AG04450 (cell line): ENCODE data around the gene FBXO24. TPM values are rescaled to one million over a fixed set of nuclear protein-coding genes. Genes with fewer than 3 reads are reported as not detected.

Experiments
- CTCF ChIA-PET: fragments of 300-600, 350-600 bp; formaldehyde crosslinking; extraction: SDS; loops from one replicate; lab custom pipeline; 2022; ENCODE audit warnings: antibody characterized with exemption, inconsistent platforms; lab: Charles Lee
- POLR2A ChIA-PET: fragments of 350-600 bp; formaldehyde crosslinking; extraction: SDS; loops from one replicate; lab custom pipeline; 2021; ENCODE audit warnings: antibody characterized with exemption, inconsistent platforms; lab: Yijun Ruan, JAX
- DNase-seq: peaks from one replicate; pipeline ENCODE4 v3.0.0-alpha.2; 2011; ENCODE audit warnings: low read depth, low spot score
- H3K27ac ChIP-seq: one replicate; pipeline ENCODE4 v1.5.1; 2012; ENCODE audit warnings: low read depth, low read length, control low read depth
- H3K27me3 ChIP-seq: one replicate; pipeline ENCODE4 v1.6.0; 2012; ENCODE audit warnings: low read length; ENCODE audit not compliant: control insufficient read depth, insufficient read depth
- H3K4me3 ChIP-seq: 2 replicates; pipeline ENCODE4 v1.5.1; 2011; ENCODE audit warnings: mild to moderate bottlenecking, low read depth, low read length, control low read depth
- H3K9me3 ChIP-seq: 2 replicates; pipeline ENCODE4 v1.5.1; 2012; ENCODE audit warnings: low read length; ENCODE audit not compliant: control insufficient read depth, insufficient read depth
- CTCF ChIP-seq: IDR thresholded peaks from 2 replicates; pipeline ENCODE4 v1.5.1; 2011; ENCODE audit warnings: low read depth, low read length, control low read depth, inconsistent platforms
- polyA plus RNA-seq: library from polyadenylated mRNA; depleted of rRNA; stranded (reverse); fragments of >200 nt; gene quantifications from 2 replicates; pipeline ENCODE4 v1.2.3, GENCODE V29; 2011

FBXO24 gene
- polyA plus RNA-seq, 1 experiment = 0.29 TPM

GRCh38 chr7:100589341-100589947 is 3.3 kb downstream of the FBXO24 start:
- Histone ChIP-seq H3K4me3 (no peak overlapping the region), H3K27me3 (no peaks in the 10 kb centered on the region), H3K27ac (no peak overlapping the region), H3K9me3 (no peaks in the 10 kb centered on the region; the same call in 1 of the 2 replicates)
- ChIA-PET POLR2A (interaction anchor here (0.6 to 1.1 kb wide), 3 partner anchors 9 to 104 kb away, joined by 3 to 6 read pairs (median 5); partner anchors contain the start of gene PCOLCE), CTCF (interaction anchor here (0.9 to 2.2 kb wide), 4 partner anchors 13 to 106 kb away, joined by 3 to 9 read pairs (median 5); partner anchors contain the start of genes MOSPD3, NYAP1 and PCOLCE)
- no peak for DNase-seq
- TF ChIP-seq CTCF = no peak

GRCh38 chr7:100590077-100590737 is 4.1 kb downstream of the FBXO24 start:
- no peak overlapping the region for H3K4me3 ChIP-seq
- CTCF ChIA-PET = interaction anchor here (0.6 to 2.2 kb wide), 2 partner anchors 17 to 25 kb away, joined by 4 to 9 read pairs; no protein-coding TSS in a partner anchor
- POLR2A ChIA-PET = interaction anchor here (0.6 kb wide), 1 partner anchor 105 kb away, joined by 6 read pairs; no protein-coding TSS in a partner anchor
- DNase-seq = no peak
- no peaks in the 10 kb centered on the region for H3K27me3 ChIP-seq
- no peaks in the 10 kb centered on the region; the same call in 1 of the 2 replicates for H3K9me3 ChIP-seq
- H3K27ac ChIP-seq = no peak overlapping the region
- TF ChIP-seq CTCF = no peak

GRCh38 chr7:100591596-100591995 is 5.5 kb downstream of the FBXO24 start:
- CTCF ChIA-PET = no interaction called here
- Histone ChIP-seq H3K4me3 (no peak overlapping the region), H3K27me3 (no peaks in the 10 kb centered on the region), H3K9me3 (no peaks in the 10 kb centered on the region), H3K27ac (no peak overlapping the region)
- POLR2A ChIA-PET = no interaction called here
- no peak for TF ChIP-seq CTCF
- DNase-seq = no peak

GRCh38 chr7:100595188-100595587 is 9.1 kb downstream of the FBXO24 start:
- DNase-seq = no peak
- H3K9me3 ChIP-seq = no peaks in the 10 kb centered on the region
- CTCF ChIA-PET = no interaction called here
- TF ChIP-seq CTCF = no peak
- POLR2A ChIA-PET = interaction anchor here (3.3 kb wide), 1 partner anchor 9 kb away, joined by 9 read pairs; the partner anchor contains the start of genes FBXO24 and LRCH4
- no peak overlapping the region for H3K4me3 ChIP-seq
- no peaks in the 10 kb centered on the region for H3K27me3 ChIP-seq
- H3K27ac ChIP-seq = no peak overlapping the region

- ChIA-PET CTCF (no interaction called here), POLR2A (interaction anchor here (1.0 to 1.5 kb wide), 2 partner anchors 9 to 12 kb away, joined by 3 read pairs; partner anchors contain the start of genes FBXO24 and LRCH4)
- Histone ChIP-seq H3K9me3 (no peaks in the 10 kb centered on the region), H3K27me3 (no peaks in the 10 kb centered on the region), H3K27ac (no peak overlapping the region), H3K4me3 (no peak overlapping the region)
- TF ChIP-seq CTCF = no peak
- no peak for DNase-seq
Measured at GRCh38 chr7:100598425-100598824, 12.3 kb downstream of the FBXO24 start.
